Measurements from ENCODE around the gene MAGI2. TPM values are rescaled to one million over a fixed set of nuclear protein-coding genes. Genes with fewer than 3 reads are reported as not detected.

Gene MAGI2
- total RNA-seq, 1 experiment from 2014 or later = 14.3 TPM

GRCh38 chr7:78970440-78970916, 483.0 kb downstream of the MAGI2 start:
- no peak for DNase-seq
- Histone ChIP-seq H4K5ac (ENCODE audit: insufficient read length, low read depth, low read length) (no peak overlapping the region), H3K27ac (ENCODE audit: insufficient read length, low read depth, low read length) (no peak overlapping the region), H2BK5ac (ENCODE audit: insufficient read length, low read length) (no peak overlapping the region), H3K18ac (ENCODE audit: insufficient read length, low read depth, low read length) (no peak overlapping the region), H3K23ac (ENCODE audit: insufficient read length, low read depth, low read length) (no peak overlapping the region), H2BK12ac (ENCODE audit: insufficient read length, low read depth, low read length) (no peak overlapping the region), H4K20me1 (ENCODE audit: control insufficient read depth, insufficient read depth, insufficient read length) (no peaks in the 10 kb centered on the region), H3K79me1 (ENCODE audit: insufficient read depth, low read depth, low read length, poor library complexity, severe bottlenecking) (no peaks in the 10 kb centered on the region), H2BK15ac (ENCODE audit: low read depth, low read length) (no peak overlapping the region), H3K56ac (ENCODE audit: insufficient read length, low read depth, low read length) (no peak overlapping the region), H3K4ac (ENCODE audit: low read depth, low read length) (no peak overlapping the region), H3K4me1 (ENCODE audit: insufficient read depth, low read length) (no peaks in the 10 kb centered on the region; the same call in 1 of the 2 replicates), H2AK5ac (ENCODE audit: insufficient read length, low read length) (no peak overlapping the region), H3K9ac (ENCODE audit: extremely low read depth, insufficient read length, low read length) (no peak overlapping the region), H2AFZ (ENCODE audit: low read length) (no peak overlapping the region), H3K27me3 (ENCODE audit: insufficient read depth, low read length) (no peaks in the 10 kb centered on the region), H3K4me2 (ENCODE audit: insufficient read depth, insufficient read length, low read length) (no peak overlapping the region), H3K79me2 (ENCODE audit: insufficient read depth, low read length) (no peaks in the 10 kb centered on the region), H4K8ac (replicated peaks; ENCODE audit: insufficient read length, low read depth, low read length) (no peak overlapping the region), H3K23me2 (ENCODE audit: insufficient read length, low read depth, low read length, poor library complexity, severe bottlenecking) (no peaks in the 10 kb centered on the region), H3K14ac (ENCODE audit: insufficient read depth, low read length) (no peak overlapping the region), H4K91ac (ENCODE audit: insufficient read length, low read depth, low read length) (no peak overlapping the region), H2BK20ac (ENCODE audit: low read depth, low read length, poor library complexity, severe bottlenecking) (no peak overlapping the region), H3K9me3 (ENCODE audit: control insufficient read depth, low read depth, low read length) (no peaks in the 10 kb centered on the region), H2BK120ac (ENCODE audit: low read depth, low read length, poor library complexity, severe bottlenecking) (no peak overlapping the region), H3T11ph (ENCODE audit: low read length) (no peak overlapping the region)
- no peaks in the 10 kb centered on the region for H3K9me3 Mint-ChIP-seq
- H3K36me3 Mint-ChIP-seq (ENCODE audit: insufficient read depth in 1 of 3, low read depth in 3 of 3) = no peaks in the 10 kb centered on the region
- no peak for TF ChIP-seq CTCF (conservative IDR thresholded peaks at IDR 0.05)
- H3K27me3 Mint-ChIP-seq (ENCODE audit: low read depth) = no peaks in the 10 kb centered on the region
- peak overlapping the region in 1 of 3 experiments; percentile 58; a peak in 2 of 7 replicates for H3K27ac Mint-ChIP-seq
- no peak overlapping the region for H3K4me3 Mint-ChIP-seq
- peaks cover 27 to 34% of the 10 kb centered on the region in 2 experiments for H3K4me1 Mint-ChIP-seq
